ENCODE results near the gene GAB1. TPM values are rescaled to one million over a fixed set of nuclear protein-coding genes. Genes with fewer than 3 reads are reported as not detected.

The GAB1 gene
- total and polyA plus RNA-seq, 12 donors, result 4.1 to 58.2 (median 29.0) TPM

- DNase-seq, result no peak
- WGBS, 4 donors, result 86 to 97% (median 95%) methylated on average over 2 of the region's 2 CpGs
- H3K4me1 ChIP-seq (replicated peaks in 1 of 2), result peaks cover 28 to 66% of the 10 kb centered on the region in 2 donors
- no peak overlapping the region for H3K4me3 ChIP-seq
- H3K36me3 ChIP-seq (replicated peaks in 1 of 2), result no peaks in the 10 kb centered on the region
- intact Hi-C loops (cut with DNase I), result no loop called here
- peak overlapping the region in 1 of 5 donors; percentile 20 for H3K27ac ChIP-seq
- no peak for TF ChIP-seq POLR2A (IDR thresholded peaks at IDR 0.05)
- no peaks in the 10 kb centered on the region for H3K27me3 ChIP-seq
- no peaks in the 10 kb centered on the region for H3K9me3 ChIP-seq (replicated peaks in 1 of 3)
These were observed 4.6 kb downstream of the GAB1 start for GRCh38 chr4:143341186-143341755.

DNA sequence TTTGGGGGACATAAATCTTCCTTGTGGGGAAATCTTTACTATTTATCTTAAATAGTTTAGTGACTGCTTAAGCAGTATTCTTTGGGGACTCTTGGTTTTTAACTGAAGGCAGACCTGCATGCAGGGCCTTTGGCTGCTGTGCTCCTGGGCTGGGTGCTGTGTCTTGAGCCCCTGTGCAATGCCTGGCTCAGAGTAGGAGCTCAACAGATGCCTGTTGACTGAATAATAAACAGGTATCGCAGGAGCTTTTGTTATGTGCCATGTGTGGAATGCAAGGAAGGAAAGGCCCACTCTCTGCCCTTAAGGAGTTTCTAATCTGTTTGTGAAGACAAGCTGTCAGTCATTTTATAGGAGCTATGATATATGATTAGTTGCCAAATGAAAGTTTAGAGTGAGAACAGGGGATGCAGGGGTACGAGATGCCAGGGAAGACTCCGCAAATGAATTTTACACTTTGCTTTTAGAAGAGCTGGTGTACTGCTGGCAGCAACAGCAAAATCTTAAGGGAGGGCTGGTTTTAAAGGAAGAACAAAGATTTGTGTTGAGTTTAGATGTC, 6.7 kb downstream of the GAB1 start:
- no peaks in the 10 kb centered on the region for H3K36me3 ChIP-seq (replicated peaks in 1 of 2)
- no peak overlapping the region for H3K4me3 ChIP-seq
- intact Hi-C loops (cut with DNase I), result no loop called here
- peak overlapping the region in 1 of 5 donors; percentile 11 for H3K27ac ChIP-seq
- H3K4me1 ChIP-seq (replicated peaks in 1 of 2), result peaks cover 22 to 68% of the 10 kb centered on the region in 2 donors
- no peaks in the 10 kb centered on the region for H3K27me3 ChIP-seq
- H3K9me3 ChIP-seq (replicated peaks in 1 of 3), result no peaks in the 10 kb centered on the region
- no peak for DNase-seq
- WGBS, 4 donors, result 80 to 95% (median 84%) methylated on average over 3 of the region's 3 CpGs
- TF ChIP-seq CTCF (IDR thresholded peaks at IDR 0.05), result no peak

DNA sequence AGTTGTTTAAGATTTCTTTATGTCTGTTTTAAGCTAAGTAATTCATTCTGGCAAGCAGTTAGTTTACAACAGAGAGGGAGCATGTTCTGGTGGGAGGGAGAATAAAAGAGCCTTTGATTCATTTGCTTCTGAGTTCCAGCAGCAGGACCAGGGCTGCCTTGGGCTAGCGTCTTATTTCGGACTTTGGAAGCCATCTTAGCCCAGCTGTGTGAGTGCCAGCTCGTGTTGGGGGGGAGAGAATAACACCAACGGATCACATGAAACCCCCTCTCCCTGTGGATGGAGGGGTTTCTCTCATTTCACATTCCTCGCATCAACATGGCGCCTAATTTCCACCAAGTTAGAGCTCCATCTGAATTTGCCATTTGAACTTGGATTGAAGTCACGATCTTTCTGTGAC, 7.4 kb downstream of the GAB1 start:
- no peaks in the 10 kb centered on the region for H3K36me3 ChIP-seq (replicated peaks in 1 of 2)
- no peaks in the 10 kb centered on the region for H3K9me3 ChIP-seq (replicated peaks in 1 of 3)
- 85 to 88% (median 86%) methylated on average over 7 of the region's 7 CpGs for WGBS, 4 donors
- H3K4me1 ChIP-seq (replicated peaks in 1 of 2), result peaks cover 20 to 61% of the 10 kb centered on the region in 2 donors
- TF ChIP-seq POLR2A (IDR thresholded peaks at IDR 0.05) (no peak), CTCF (IDR thresholded peaks at IDR 0.05) (no peak)
- H3K4me3 ChIP-seq, result no peak overlapping the region
- intact Hi-C loops (cut with DNase I), result no loop called here
- H3K27me3 ChIP-seq, result no peaks in the 10 kb centered on the region
- H3K27ac ChIP-seq, result peak overlapping the region in 2 of 5 donors; percentile 11 to 21
- no peak for DNase-seq

DNA sequence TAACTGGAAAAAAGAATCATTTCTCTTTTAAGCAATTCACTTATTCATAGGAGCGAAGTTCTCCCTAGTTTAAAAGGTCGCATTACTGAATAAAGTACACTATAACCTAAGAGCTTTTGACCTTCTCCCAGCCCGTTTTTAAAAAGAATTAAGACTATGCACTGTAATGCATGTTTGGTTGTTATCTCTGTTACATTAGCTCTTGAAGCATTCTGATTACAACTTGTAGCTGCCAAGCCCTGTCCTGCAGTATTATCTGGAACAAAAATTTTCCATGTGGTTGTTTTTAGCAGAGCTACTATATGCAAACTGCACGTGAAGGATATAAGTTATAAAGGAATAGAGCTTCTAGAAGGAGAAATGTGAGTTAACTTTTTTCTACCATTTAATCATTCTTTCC, 8.1 kb downstream of the GAB1 start:
- H3K27me3 ChIP-seq, result no peaks in the 10 kb centered on the region
- no peak for TF ChIP-seq POLR2A (IDR thresholded peaks at IDR 0.05)
- TF ChIP-seq CTCF (IDR thresholded peaks at IDR 0.05), result no peak
- 26 to 39% (median 30%) methylated on average over 4 of the region's 4 CpGs for WGBS, 4 donors
- H3K36me3 ChIP-seq (replicated peaks in 1 of 2), result no peaks in the 10 kb centered on the region
- no peaks in the 10 kb centered on the region for H3K9me3 ChIP-seq (replicated peaks in 1 of 3)
- peak overlapping the region in 3 of 5 donors; percentile 11 to 60 (median 21) for H3K27ac ChIP-seq
- peaks cover 20 to 54% of the 10 kb centered on the region in 2 donors for H3K4me1 ChIP-seq (replicated peaks in 1 of 2)
- H3K4me3 ChIP-seq, result peak overlapping the region in 2 of 4 donors; percentile 4 to 15
- intact Hi-C loops (cut with DNase I), result no loop called here
- DNase-seq, result no peak

- peaks cover 20 to 50% of the 10 kb centered on the region in 2 donors for H3K4me1 ChIP-seq (replicated peaks in 1 of 2)
- intact Hi-C loops (cut with DNase I), result no loop called here
- H3K4me3 ChIP-seq, result peak overlapping the region in 1 of 4 donors; percentile 4
- no peaks in the 10 kb centered on the region for H3K36me3 ChIP-seq (replicated peaks in 1 of 2)
- TF ChIP-seq CTCF (IDR thresholded peaks at IDR 0.05) (no peak), POLR2A (IDR thresholded peaks at IDR 0.05) (no peak)
- H3K27ac ChIP-seq, result peak overlapping the region in 1 of 5 donors; percentile 11
- no peaks in the 10 kb centered on the region for H3K27me3 ChIP-seq
- WGBS, 4 donors, result 73 to 93% (median 77%) methylated on average over 1 of the region's 1 CpG
- DNase-seq, result no peak
- no peaks in the 10 kb centered on the region for H3K9me3 ChIP-seq (replicated peaks in 1 of 3)
These were observed 8.7 kb downstream of the GAB1 start for GRCh38 chr4:143345356-143345755.
